VCaP (cell line): ENCODE measurements around the gene HS6ST3.

Experiments
- H3K27ac ChIP-seq: fragments of 450-650 bp; 2 replicates; pipeline ENCODE4 v1.5.1; 2017
- CTCF ChIP-seq: fragments of 450-650 bp; conservative IDR thresholded peaks from 2 replicates; pipeline ENCODE4 v1.5.1; 2017; ENCODE audit warnings: mild to moderate bottlenecking, moderate library complexity

Gene HS6ST3

GRCh38 chr13:96415831-96416385 lies 326.0 kb downstream of the HS6ST3 start:
- no peak for TF ChIP-seq CTCF
- H3K27ac ChIP-seq: no peak overlapping the region

- no peak for TF ChIP-seq CTCF
- no peak overlapping the region for H3K27ac ChIP-seq
These were observed 328.2 kb downstream of the HS6ST3 start for GRCh38 chr13:96417939-96418685.

GRCh38 chr13:96421314-96421713 lies 331.4 kb downstream of the HS6ST3 start:
- H3K27ac ChIP-seq: no peak overlapping the region
- TF ChIP-seq CTCF: no peak

- H3K27ac ChIP-seq: no peak overlapping the region
- no peak for TF ChIP-seq CTCF
These were observed 332.1 kb downstream of the HS6ST3 start for GRCh38 chr13:96422002-96422401.

- no peak for TF ChIP-seq CTCF
These were observed 336.3 kb downstream of the HS6ST3 start for GRCh38 chr13:96426167-96426566.

GRCh38 chr13:96428911-96429310 lies 339.0 kb downstream of the HS6ST3 start:
- H3K27ac ChIP-seq: no peak overlapping the region

More at GRCh38 chr13:96426167-96426566, 336.3 kb downstream of the HS6ST3 start:
- H3K27ac ChIP-seq: no peak overlapping the region

More at GRCh38 chr13:96428911-96429310, 339.0 kb downstream of the HS6ST3 start:
- no peak for TF ChIP-seq CTCF
